Natural killer cell (primary cell): ENCODE results near the gene VWA8. TPM values are rescaled to one million over a fixed set of nuclear protein-coding genes. Genes with fewer than 3 reads are reported as not detected.
"Not testable (repeated sequence)": the region's sequence is repeated elsewhere in the genome, so short reads cannot be mapped to it uniquely, and the experiment has no call there.

Experiments used
- ATAC-seq, 3 donors: fragments of 150-1000 bp in 2 of 3; fragments of 200-7000 bp in 1 of 3; cut with Tn5 transposase; 1 replicate in 1 of 3; 2 replicates in 2 of 3; pipeline ENCODE4 v1.10.0; 2021; ENCODE audit warnings: mild to moderate bottlenecking in 2 of 3, moderate library complexity in 2 of 3
- DNase-seq, 2 donors: peaks; one replicate each; pipeline versions ENCODE4 v3.0.0 to v3.0.0-alpha.2; 2013 to 2021; ENCODE audit warnings: mixed read lengths in 1 of 2
- H3K27ac ChIP-seq: one replicate; pipeline ENCODE4 v1.5.1; 2013; ENCODE audit warnings: mild to moderate bottlenecking, low read length
- H3K27me3 ChIP-seq: one replicate; pipeline ENCODE4 v1.6.1; 2013; ENCODE audit warnings: low read length; ENCODE audit not compliant: control insufficient read depth, insufficient read depth
- H3K36me3 ChIP-seq: one replicate; pipeline ENCODE4 v1.6.1; 2013; ENCODE audit warnings: low read length; ENCODE audit not compliant: control insufficient read depth, insufficient read depth
- H3K4me1 ChIP-seq: one replicate; pipeline ENCODE4 v1.6.1; 2013; ENCODE audit warnings: low read length; ENCODE audit not compliant: control insufficient read depth, insufficient read depth
- H3K4me3 ChIP-seq: one replicate; pipeline ENCODE4 v1.5.1; 2013; ENCODE audit warnings: low read length
- H3K9me3 ChIP-seq: one replicate; pipeline ENCODE4 v1.6.1; 2013; ENCODE audit warnings: low read length; ENCODE audit not compliant: control insufficient read depth, insufficient read depth
- H3K27ac Mint-ChIP-seq, 2 donors: one replicate each; pipeline ENCODE4 v1.8.0; 2022; ENCODE audit warnings: mild to moderate bottlenecking in 2 of 2, mixed read lengths in 2 of 2, moderate library complexity in 1 of 2
- H3K27me3 Mint-ChIP-seq, 2 donors: one replicate each; pipeline ENCODE4 v1.8.0; 2022; ENCODE audit warnings: low read depth in 2 of 2, mixed read lengths in 2 of 2
- H3K36me3 Mint-ChIP-seq: one replicate; pipeline ENCODE4 v1.8.0; 2022; ENCODE audit warnings: mixed read lengths
- H3K4me1 Mint-ChIP-seq, 2 donors: one replicate each; pipeline ENCODE4 v1.8.0; 2022; ENCODE audit warnings: mixed read lengths in 2 of 2
- H3K4me3 Mint-ChIP-seq: one replicate; pipeline ENCODE4 v1.8.0; 2022; ENCODE audit warnings: mild to moderate bottlenecking, moderate library complexity, mixed read lengths
- H3K9me3 Mint-ChIP-seq, 2 donors: one replicate each; pipeline ENCODE4 v1.8.0; 2022; ENCODE audit warnings: mixed read lengths in 2 of 2
- WGBS: methylation state at CpG from one replicate; pipeline ENCODE4 v1.1.7; 2013; ENCODE audit warnings: missing lambda C conversion rate; ENCODE audit not compliant: insufficient coverage; 5-methylcytosine and 5-hydroxymethylcytosine counted together
- intact Hi-C: fragments of 100-400 bp; cut with micrococcal nuclease; formaldehyde crosslinking; loops from one replicate; pipeline ENCODE4 v1.14.2; 2022
- total RNA-seq, 4 donors: library from RNA; stranded (reverse); fragments of 120-200 nt in 1 of 4; gene quantifications; one replicate each; pipeline versions ENCODE4 v1.2.3 to v1.2.4, GENCODE V29; 2013 to 2022
- TF ChIP-seq, protein P1 (sequence below): fragments of 200-600 bp; IDR thresholded peaks from one replicate; pipeline ENCODE4 v1.8.0; 2022; ENCODE audit warnings: antibody characterized with exemption

VWA8 gene
- total RNA-seq, 3 donors from 2014 or later (not counting 1 experiment from before 2014, with no cell fraction given): 21.9 to 27.5 (median 22.6) TPM

DNA sequence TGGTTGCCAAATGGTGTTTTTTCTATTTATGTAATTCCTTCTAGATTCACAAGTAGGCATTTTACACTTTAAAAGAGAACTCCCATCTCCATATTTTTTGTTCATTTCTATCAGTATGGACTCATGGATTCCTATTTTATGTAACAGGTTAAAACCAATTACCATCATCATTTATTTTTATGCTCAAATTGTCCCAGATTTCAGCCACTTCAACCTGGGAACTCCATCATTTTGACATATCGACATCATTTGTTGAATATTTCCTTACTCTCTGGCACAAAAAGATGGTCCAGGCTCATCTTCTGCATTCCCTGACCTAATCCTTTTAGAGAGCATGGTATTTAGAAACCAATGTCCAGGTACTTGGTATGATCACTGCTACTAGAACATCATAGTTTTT, 79.9 kb downstream of the VWA8 start:
- intact Hi-C loops: no loop called here
- ATAC-seq (no peak), DNase-seq (no peak)
- 93% methylated on average over 1 of the region's 1 CpG for WGBS
- no peak overlapping the region for H3K27ac ChIP-seq
- Mint-ChIP-seq H3K36me3 (peaks cover 22% of the 10 kb centered on the region), H3K9me3 (no peaks in the 10 kb centered on the region), H3K4me1 (no peaks in the 10 kb centered on the region), H3K27ac (no peak overlapping the region), H3K27me3 (no peaks in the 10 kb centered on the region), H3K4me3 (no peak overlapping the region)
- no peaks in the 10 kb centered on the region for H3K9me3 ChIP-seq
- no peaks in the 10 kb centered on the region for H3K4me1 ChIP-seq
- peaks cover 26% of the 10 kb centered on the region for H3K36me3 ChIP-seq
- TF ChIP-seq, protein P1, sequence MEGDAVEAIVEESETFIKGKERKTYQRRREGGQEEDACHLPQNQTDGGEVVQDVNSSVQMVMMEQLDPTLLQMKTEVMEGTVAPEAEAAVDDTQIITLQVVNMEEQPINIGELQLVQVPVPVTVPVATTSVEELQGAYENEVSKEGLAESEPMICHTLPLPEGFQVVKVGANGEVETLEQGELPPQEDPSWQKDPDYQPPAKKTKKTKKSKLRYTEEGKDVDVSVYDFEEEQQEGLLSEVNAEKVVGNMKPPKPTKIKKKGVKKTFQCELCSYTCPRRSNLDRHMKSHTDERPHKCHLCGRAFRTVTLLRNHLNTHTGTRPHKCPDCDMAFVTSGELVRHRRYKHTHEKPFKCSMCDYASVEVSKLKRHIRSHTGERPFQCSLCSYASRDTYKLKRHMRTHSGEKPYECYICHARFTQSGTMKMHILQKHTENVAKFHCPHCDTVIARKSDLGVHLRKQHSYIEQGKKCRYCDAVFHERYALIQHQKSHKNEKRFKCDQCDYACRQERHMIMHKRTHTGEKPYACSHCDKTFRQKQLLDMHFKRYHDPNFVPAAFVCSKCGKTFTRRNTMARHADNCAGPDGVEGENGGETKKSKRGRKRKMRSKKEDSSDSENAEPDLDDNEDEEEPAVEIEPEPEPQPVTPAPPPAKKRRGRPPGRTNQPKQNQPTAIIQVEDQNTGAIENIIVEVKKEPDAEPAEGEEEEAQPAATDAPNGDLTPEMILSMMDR: no peak
- H3K4me3 ChIP-seq: no peak overlapping the region
- H3K27me3 ChIP-seq: no peaks in the 10 kb centered on the region

- peaks cover 11% of the 10 kb centered on the region for H3K36me3 Mint-ChIP-seq
- intact Hi-C loops: no loop called here
- H3K4me1 Mint-ChIP-seq: peaks cover 8 to 13% of the 10 kb centered on the region in 2 donors
- H3K4me3 ChIP-seq: no peak overlapping the region
- TF ChIP-seq, protein P1: no peak
- no peak overlapping the region for H3K27ac Mint-ChIP-seq
- no peaks in the 10 kb centered on the region for H3K27me3 Mint-ChIP-seq
- DNase-seq (no peak), ATAC-seq (no peak)
- H3K4me3 Mint-ChIP-seq: no peak overlapping the region
- no peaks in the 10 kb centered on the region for H3K4me1 ChIP-seq
- no peaks in the 10 kb centered on the region for H3K9me3 Mint-ChIP-seq
- no peak overlapping the region for H3K27ac ChIP-seq
- H3K27me3 ChIP-seq: no peaks in the 10 kb centered on the region
- 93% methylated on average over 3 of the region's 4 CpGs for WGBS
- H3K9me3 ChIP-seq: no peaks in the 10 kb centered on the region
- H3K36me3 ChIP-seq: peaks cover 15% of the 10 kb centered on the region
Measured at GRCh38 chr13:41864658-41865057, 96.3 kb downstream of the VWA8 start.

GRCh38 chr13:41862659-41863058, 98.2 kb downstream of the VWA8 start:
- H3K27ac Mint-ChIP-seq, H3K4me3 Mint-ChIP-seq, H3K27me3 ChIP-seq, H3K9me3 Mint-ChIP-seq, H3K27me3 Mint-ChIP-seq, intact Hi-C loops, H3K4me3 ChIP-seq, DNase-seq, H3K4me1 ChIP-seq, H3K27ac ChIP-seq, H3K9me3 ChIP-seq, ATAC-seq: not testable (repeated sequence)
- H3K4me1 Mint-ChIP-seq: peaks cover 8 to 13% of the 10 kb centered on the region in 2 donors
- H3K36me3 Mint-ChIP-seq: peaks cover 11% of the 10 kb centered on the region
- H3K36me3 ChIP-seq: peaks cover 21% of the 10 kb centered on the region

- WGBS: 100% methylated on average over 1 of the region's 1 CpG
- no peaks in the 10 kb centered on the region for H3K9me3 ChIP-seq
- peaks cover 15% of the 10 kb centered on the region for H3K36me3 ChIP-seq
- H3K4me1 ChIP-seq: no peaks in the 10 kb centered on the region
- H3K27me3 Mint-ChIP-seq: no peaks in the 10 kb centered on the region
- no peaks in the 10 kb centered on the region for H3K9me3 Mint-ChIP-seq
- TF ChIP-seq, protein P1: no peak
- H3K27me3 ChIP-seq: no peaks in the 10 kb centered on the region
- intact Hi-C loops: no loop called here
- H3K4me1 Mint-ChIP-seq: peaks cover 8 to 13% of the 10 kb centered on the region in 2 donors
- ATAC-seq (no peak), DNase-seq (no peak)
- H3K27ac Mint-ChIP-seq: no peak overlapping the region
- H3K27ac ChIP-seq: no peak overlapping the region
- peaks cover 10% of the 10 kb centered on the region for H3K36me3 Mint-ChIP-seq
- no peak overlapping the region for H3K4me3 Mint-ChIP-seq
- no peak overlapping the region for H3K4me3 ChIP-seq
Measured at GRCh38 chr13:41859565-41859964, 101.3 kb downstream of the VWA8 start.
